T1000 (cell line): ENCODE results near the gene ZDHHC11B.
A peak's percentile ranks its signal among the peaks of the same experiment; 100 is the strongest.

ENCODE experiments used
- DNase-seq: peaks from one replicate; lab custom pipeline; 2025; ENCODE audit warnings: mixed read lengths; lab: John Stamatoyannopoulos, UW

The ZDHHC11B gene

DNA sequence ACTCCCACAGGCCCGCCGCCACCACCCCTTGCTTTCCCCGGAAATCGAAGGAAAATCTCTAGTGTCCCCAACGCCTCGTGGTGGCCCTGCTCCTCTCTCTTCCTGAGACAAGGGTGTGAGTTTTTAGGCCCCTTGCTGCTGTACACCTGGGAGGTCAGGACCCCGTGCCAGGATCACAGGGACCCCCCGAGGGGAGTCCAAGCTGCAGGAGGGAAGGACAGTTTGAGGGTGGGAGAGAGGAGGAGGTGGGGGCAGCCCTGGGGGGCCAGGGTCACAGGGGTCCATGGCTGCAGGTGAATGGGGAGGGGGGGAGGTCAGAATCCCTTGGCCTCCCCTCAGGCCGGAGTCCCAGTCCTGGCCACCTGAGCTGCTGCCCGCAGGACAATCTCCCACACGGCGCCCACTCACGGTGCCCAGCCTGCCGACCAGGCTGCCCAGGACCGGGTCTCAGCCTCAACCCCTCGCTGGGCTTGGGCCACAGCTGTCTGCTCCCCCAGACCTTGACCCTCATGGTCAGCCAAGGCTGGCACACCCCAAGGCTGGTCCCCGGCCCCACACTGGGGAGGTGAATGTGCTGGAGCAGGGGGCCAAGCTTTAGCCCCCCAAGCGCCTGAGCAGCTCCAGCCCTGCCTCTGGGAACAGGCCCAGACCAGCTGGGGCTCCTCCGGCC is 111.2 kb downstream of the ZDHHC11B start:
- DNase-seq, result no peak

DNA sequence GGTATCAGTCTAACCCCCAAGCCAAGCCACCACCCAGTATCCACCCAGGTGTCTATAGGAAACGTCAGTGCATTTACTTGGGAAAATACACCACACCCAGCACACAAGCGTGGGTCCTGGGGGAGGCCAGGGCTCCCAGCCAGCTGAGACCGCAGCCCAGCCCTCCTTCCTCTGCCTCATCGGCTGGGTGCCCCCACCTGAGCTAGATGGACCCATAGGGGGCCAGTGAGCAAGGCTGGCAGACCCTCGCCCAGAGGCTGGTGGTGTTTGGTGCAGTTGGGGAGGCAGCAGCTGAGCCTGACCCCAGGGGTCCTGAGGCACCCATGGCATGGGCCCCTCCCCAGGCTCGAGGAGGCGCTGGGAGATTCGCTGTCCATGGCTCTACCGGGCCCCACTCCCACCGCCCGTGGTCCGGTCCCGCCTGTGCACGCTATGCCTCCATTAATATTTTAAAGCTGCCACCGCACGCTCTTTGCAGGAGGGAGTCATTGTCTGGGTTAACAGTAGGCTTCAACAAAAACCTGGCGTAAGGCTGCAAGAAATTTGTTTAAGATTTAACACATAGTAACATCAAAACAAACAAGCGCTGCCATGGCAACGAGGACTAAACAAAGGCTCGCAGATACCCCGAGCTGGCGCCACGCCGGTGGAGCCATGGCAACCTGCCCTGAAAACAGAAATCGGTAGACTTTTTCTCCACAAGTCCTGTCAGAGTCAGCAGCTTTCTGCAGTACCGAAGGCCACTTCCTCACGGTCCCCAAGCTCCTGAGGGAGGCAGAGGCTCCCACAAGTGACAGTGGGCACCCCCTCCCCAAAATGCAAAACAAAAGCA is 112.0 kb downstream of the ZDHHC11B start:
- peak; percentile 84 for DNase-seq

DNA sequence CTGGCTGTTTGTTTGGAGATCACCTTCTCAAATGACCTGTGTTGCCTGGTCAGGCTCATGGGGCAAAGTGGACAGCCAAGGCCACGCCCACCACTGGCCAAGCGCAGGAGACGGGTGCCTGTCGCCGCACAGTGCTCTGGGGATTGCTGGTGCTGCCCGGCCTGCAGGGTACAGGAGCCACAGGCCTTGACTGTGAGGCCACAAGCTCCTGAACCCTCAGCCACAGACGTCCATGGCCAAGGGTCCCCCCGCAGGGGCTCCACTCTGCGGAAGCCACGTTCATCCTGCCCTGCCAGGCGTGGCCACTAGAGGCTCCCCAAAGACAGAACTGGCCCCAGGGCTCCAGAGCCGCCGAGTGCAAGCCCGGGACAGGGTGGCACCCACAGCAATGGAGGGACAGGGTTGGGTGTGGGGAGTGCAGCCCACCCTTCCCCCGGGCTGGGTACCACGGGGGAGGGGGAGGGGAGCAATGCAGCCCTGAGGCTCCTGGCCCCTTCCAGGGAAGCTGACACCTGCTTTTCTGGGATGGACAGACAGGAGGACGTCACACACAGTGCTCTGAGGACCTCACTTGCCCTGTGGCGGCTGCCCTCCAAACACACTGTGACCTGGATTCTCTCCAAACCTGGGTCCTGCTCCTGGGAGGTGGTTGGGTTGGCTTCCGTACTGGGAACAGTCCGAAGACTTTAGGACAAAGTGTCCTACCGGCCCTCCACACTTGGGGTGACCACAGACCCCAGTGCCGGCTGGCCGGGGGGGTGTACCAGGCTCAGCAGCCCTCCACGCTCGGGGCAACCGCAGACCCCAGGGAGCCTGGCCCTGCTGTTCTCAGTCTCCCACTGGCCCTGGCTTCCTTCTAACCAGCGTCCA is 112.8 kb downstream of the ZDHHC11B start:
- peak; percentile 23 for DNase-seq

- DNase-seq, result no peak
These were observed 113.9 kb downstream of the ZDHHC11B start for GRCh38 chr5:670396-671270.

- DNase-seq, result no peak
These were observed 114.6 kb downstream of the ZDHHC11B start for GRCh38 chr5:669842-670395.

- no peak for DNase-seq
These were observed 115.3 kb downstream of the ZDHHC11B start for GRCh38 chr5:669111-669841.

GRCh38 chr5:668283-668995 is 116.1 kb downstream of the ZDHHC11B start:
- DNase-seq, result no peak

GRCh38 chr5:666816-667498 is 117.6 kb downstream of the ZDHHC11B start:
- no peak for DNase-seq

DNA sequence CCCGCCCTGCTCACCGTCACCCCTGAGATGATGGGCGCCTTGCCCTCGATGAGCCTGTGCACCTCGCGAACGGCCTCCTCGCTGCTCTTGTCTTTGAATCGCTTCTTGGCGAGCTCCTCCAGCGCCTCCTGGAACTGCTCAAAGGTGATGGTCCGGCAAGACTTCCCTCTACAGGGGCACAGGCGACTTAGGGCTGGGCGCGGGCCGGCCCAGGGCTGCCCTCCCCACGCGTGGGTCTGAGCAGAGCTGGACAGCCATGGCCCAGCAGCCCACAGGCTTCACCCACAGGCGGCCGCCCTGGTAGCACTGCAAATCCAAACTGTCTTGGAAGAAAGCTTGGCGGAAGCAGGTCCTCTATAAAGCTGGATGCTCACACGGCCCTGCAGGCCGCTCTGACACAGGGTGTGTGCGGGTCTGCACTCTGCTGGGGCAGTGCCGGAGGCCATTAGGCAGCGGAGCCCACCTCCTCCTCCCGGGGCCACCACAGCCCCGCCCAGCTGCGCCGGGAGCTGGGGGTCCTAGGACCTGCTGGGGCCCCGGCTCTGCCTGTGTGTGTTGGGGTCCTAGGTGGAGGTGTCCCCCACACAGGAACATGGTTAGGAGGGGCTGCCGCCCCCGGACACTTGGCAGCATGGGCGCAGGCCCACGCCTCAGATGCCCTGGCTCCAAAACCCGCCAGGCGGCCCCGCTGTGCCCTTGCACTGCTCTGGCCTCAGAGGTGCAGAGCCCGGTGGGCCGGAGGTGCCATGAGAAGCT is 118.4 kb downstream of the ZDHHC11B start:
- no peak for DNase-seq

- no peak for DNase-seq
These were observed 119.0 kb downstream of the ZDHHC11B start for GRCh38 chr5:665541-665955.

DNA sequence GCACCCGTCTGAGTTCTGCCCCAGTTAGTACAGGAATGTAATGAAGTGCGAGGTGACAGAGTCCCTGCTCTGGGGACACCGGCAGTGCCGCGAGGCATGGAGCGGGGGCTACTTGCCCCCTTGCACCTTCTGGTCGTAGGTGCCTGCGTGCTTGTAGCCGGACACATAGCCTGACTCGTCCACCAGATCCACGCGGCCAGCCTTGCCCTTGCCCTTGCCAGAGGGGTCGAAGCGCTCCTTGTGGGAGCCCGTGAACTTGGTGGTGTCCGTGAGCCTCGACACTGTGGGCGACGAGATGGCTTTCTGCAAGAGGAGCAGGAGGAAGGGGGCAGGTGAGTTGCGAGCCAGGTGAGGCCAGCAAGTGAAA is 119.6 kb downstream of the ZDHHC11B start:
- no peak for DNase-seq

GRCh38 chr5:664343-664993 is 120.1 kb downstream of the ZDHHC11B start:
- no peak for DNase-seq

DNA sequence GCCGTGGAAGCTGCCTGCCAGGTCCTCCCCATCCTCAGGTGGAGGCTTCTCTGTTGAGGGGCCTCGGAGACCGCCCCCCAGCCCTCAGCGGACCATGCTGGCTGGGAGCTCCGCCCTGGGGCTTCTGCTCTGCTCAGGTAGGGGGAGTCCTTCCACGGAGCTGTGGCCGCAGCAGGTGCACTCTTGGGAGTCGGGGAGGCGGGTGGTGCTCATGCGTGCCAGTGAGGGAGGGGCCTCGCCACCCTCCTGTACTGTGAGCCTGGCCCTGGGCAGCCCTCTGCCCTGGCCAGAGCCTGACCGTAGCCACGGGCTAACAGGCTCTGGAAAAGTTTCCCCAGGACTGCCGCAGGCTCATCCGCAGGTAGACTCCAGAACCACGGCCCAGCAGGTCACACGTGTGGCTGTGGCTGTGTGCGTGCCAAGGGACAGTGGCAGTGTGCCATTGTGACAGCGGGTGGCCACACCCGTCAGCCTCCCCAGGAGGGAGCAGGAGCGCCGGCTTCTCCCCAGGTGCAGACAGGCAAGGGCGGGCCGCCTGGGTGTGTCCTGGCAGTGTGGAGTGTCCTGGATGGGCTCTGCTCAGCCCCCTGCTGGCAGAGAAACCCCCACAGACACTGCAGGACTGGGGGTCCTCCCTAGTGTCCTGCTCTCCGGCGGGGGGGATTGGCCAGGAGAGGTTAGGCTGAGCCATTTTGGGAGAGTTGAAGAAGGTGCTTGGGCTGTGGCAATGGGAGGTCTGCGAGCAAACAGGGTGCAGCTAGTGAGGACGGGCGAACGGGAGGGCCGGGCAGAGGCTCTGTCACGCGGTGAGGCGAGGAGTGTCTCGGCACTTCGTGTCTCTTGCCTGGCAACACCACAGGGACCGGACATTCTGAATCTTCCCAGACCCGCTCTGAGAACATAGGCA is 120.8 kb downstream of the ZDHHC11B start:
- no peak for DNase-seq

DNA sequence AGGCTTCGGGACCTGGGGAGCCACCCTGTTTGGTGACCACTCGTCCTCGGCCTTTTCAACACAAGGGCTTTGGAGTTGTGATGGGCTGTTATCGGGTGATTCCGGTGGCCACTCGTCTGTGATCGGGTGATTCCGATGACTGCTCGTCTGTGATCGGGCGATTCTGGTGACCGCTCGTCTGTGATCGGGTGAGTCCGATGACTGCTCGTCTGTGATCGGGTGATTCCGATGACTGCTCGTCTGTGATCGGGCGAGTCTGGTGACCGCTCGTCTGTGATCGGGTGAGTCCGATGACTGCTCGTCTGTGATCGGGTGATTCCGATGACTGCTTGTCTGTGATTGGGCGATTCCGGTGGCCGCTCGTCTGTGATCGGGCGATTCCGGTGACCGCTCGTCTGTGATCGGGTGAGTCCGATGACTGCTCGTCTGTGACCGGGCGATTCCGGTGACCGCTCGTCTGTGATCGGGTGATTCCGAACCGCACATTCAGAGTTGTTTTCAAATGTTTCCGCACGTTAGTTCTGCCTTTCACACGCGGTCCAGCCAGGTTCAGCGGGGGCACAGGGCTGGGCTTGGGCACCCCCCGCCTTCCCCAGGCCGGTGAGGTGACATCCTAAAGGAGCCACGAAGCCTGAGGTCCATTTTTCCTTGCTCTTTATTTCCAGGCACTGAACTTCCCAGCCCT is 121.6 kb downstream of the ZDHHC11B start:
- DNase-seq, result no peak

DNA sequence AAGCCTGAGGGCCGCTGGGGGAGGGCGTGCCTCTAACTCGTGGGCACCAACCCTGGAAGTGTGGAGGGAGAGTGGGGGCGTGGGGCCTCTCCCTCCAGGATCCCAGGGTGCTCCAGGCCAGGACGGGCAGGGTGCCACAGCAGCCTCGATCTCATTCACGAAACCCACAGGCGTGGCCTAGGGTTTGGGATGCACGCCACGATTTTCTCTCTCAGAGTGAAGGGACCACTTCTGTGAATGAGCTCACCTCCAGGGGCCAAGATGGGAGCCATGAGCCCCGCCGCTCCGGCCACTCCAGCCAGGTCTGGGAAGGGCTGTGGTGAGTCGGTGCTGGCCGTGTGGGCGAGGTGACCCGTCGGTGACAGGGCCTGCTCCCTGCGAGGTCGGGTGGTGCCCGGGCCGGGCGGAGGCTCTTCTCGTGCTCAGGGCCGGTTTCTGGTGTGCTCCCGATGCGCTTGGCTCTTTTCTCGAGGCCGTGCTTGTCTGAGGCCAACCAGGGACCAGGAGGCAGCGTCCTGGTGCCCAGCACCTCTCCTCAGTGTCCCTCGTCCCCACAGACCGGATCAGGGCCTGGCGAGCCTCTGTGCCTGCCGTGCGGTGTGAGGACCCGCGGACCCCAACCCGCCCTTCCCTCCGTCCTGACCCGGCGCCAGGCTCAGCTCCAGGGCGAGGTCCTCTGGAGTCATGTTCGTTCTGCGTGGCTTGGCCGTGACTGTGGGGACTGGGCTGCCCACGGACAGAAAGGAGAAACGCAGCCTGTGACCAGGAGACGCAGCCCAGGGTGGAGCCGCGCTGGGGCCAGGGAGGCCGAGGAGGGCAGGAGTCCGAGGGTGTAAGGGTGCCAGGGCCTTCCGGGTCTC is 122.4 kb downstream of the ZDHHC11B start:
- DNase-seq, result no peak
